Measurements from ENCODE around the gene ADAM30. TPM values are rescaled to one million over a fixed set of nuclear protein-coding genes. Genes with fewer than 3 reads are reported as not detected.

The ADAM30 gene
- total and polyA plus RNA-seq, 2 experiments from 2014 or later, result not detected

DNA sequence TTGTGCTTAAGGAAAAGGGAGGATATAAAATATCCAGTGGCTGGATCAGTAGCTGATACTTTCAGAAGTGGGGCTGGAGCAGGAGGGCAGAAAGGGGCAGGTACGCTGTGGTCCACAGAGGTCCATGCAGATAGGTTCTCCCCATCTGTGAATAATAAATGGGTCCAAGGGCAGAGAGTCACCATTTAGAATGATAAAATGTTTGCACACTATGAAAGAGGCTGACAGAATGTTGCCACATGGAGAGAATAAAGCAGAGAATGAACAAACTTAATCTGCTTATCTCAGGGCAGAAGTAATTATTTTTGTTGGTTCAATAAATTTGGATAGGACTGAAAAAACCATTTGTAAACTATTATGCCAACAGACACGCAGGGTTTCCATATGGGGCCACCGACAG, 16.6 kb upstream of the ADAM30 start:
- Histone ChIP-seq H2AFZ (no peak overlapping the region), H3K4me3 (no peak overlapping the region), H3K4me2 (no peak overlapping the region), H3K27me3 (no peaks in the 10 kb centered on the region), H3K4me1 (ENCODE audit: insufficient read depth) (no peaks in the 10 kb centered on the region), H4K20me1 (ENCODE audit: insufficient read depth, poor library complexity, severe bottlenecking) (no peaks in the 10 kb centered on the region), H3K36me3 (replicated peaks; ENCODE audit: insufficient read depth, low read depth) (peaks cover 5% of the 10 kb centered on the region), H3K9me3 (ENCODE audit: low read depth) (no peaks in the 10 kb centered on the region), H3K9me2 (replicated peaks; ENCODE audit: insufficient read depth) (no peaks in the 10 kb centered on the region), H3K27ac (no peak overlapping the region), H3K79me2 (no peaks in the 10 kb centered on the region)
- no peak for TF ChIP-seq EZH2phosphoT487 (IDR thresholded peaks at IDR 0.05; ENCODE audit: low read depth, severe bottlenecking, unreplicated experiment)
- TF ChIP-seq CTCF (IDR thresholded peaks at IDR 0.05; ENCODE audit: poor library complexity), result no peak
- no peak for TF ChIP-seq EZH2 (IDR thresholded peaks at IDR 0.05; ENCODE audit: borderline replicate concordance)
- no peak for DNase-seq (ENCODE audit: low spot score)
- WGBS (ENCODE audit: low lambda C conversion rate, missing lambda C conversion rate), result 93% methylated on average over 3 of the region's 3 CpGs

DNA sequence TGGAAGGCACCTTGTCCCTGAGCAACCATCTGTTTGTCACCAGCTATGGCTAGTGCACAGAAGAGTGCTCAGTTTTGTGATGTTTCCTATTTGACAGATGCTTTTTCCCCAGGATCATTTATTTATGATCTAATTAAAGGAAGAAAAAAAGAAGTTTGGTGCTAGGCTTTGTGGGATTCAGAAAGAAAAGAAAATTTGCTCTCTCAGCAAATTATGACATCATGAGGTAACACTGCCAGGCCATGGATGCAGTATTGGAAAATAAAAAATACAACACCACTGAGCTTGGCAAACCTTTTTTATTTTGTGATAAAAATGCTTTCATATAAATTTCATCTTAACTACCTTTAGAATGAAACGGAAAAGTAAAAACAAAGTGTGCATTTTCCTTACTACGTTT, 15.5 kb upstream of the ADAM30 start:
- DNase-seq (ENCODE audit: low spot score), result no peak
- WGBS (ENCODE audit: low lambda C conversion rate, missing lambda C conversion rate), result 85% methylated on average over 2 of the region's 2 CpGs

GRCh38 chr1:119910618-119911017, 14.3 kb upstream of the ADAM30 start:
- Histone ChIP-seq H4K20me1 (ENCODE audit: insufficient read depth, poor library complexity, severe bottlenecking) (no peaks in the 10 kb centered on the region), H3K79me2 (no peaks in the 10 kb centered on the region), H3K4me3 (no peak overlapping the region), H3K4me1 (ENCODE audit: insufficient read depth) (no peaks in the 10 kb centered on the region), H3K9me3 (ENCODE audit: low read depth) (no peaks in the 10 kb centered on the region), H3K27me3 (no peaks in the 10 kb centered on the region), H3K9me2 (replicated peaks; ENCODE audit: insufficient read depth) (no peaks in the 10 kb centered on the region), H2AFZ (no peak overlapping the region), H3K27ac (no peak overlapping the region), H3K36me3 (replicated peaks; ENCODE audit: insufficient read depth, low read depth) (peaks cover 4% of the 10 kb centered on the region), H3K4me2 (no peak overlapping the region)
- no peak for TF ChIP-seq CTCF (IDR thresholded peaks at IDR 0.05; ENCODE audit: poor library complexity)
- TF ChIP-seq EZH2 (IDR thresholded peaks at IDR 0.05; ENCODE audit: borderline replicate concordance), result no peak
- TF ChIP-seq EZH2phosphoT487 (IDR thresholded peaks at IDR 0.05; ENCODE audit: low read depth, severe bottlenecking, unreplicated experiment), result no peak
- 91% methylated on average over 4 of the region's 4 CpGs for whole genome bisulfite sequencing (ENCODE audit: low lambda C conversion rate, missing lambda C conversion rate)
- DNase-seq (ENCODE audit: low spot score), result no peak

More for the DNA sequence above, 15.5 kb upstream of the ADAM30 start:
- TF ChIP-seq EZH2phosphoT487 (IDR thresholded peaks at IDR 0.05; ENCODE audit: low read depth, severe bottlenecking, unreplicated experiment), result no peak
- TF ChIP-seq EZH2 (IDR thresholded peaks at IDR 0.05; ENCODE audit: borderline replicate concordance), result no peak
- TF ChIP-seq CTCF (IDR thresholded peaks at IDR 0.05; ENCODE audit: poor library complexity), result no peak
- H3K9me3 ChIP-seq (ENCODE audit: low read depth), result no peaks in the 10 kb centered on the region
- H3K4me3 ChIP-seq, result no peak overlapping the region
- H3K27ac ChIP-seq, result no peak overlapping the region
- H3K9me2 ChIP-seq (replicated peaks; ENCODE audit: insufficient read depth), result no peaks in the 10 kb centered on the region
- H3K4me2 ChIP-seq, result no peak overlapping the region
- no peaks in the 10 kb centered on the region for H3K27me3 ChIP-seq
- peaks cover 4% of the 10 kb centered on the region for H3K36me3 ChIP-seq (replicated peaks; ENCODE audit: insufficient read depth, low read depth)
- no peaks in the 10 kb centered on the region for H3K4me1 ChIP-seq (ENCODE audit: insufficient read depth)
- no peak overlapping the region for H2AFZ ChIP-seq
- no peaks in the 10 kb centered on the region for H4K20me1 ChIP-seq (ENCODE audit: insufficient read depth, poor library complexity, severe bottlenecking)
- no peaks in the 10 kb centered on the region for H3K79me2 ChIP-seq

All from hepatocyte (in vitro differentiated cells).